Peyer's patch (tissue), 4 donors: ENCODE measurements around the gene SLC5A4.

ENCODE experiments used
- POLR2A ChIP-seq, 2 donors: fragments of 450-650 bp; IDR thresholded peaks; one replicate each; pipeline ENCODE4 v1.5.1; 2017; ENCODE audit warnings: antibody characterized with exemption in 2 of 2, mild to moderate bottlenecking in 2 of 2, moderate library complexity in 2 of 2
- TF ChIP-seq, protein P1 (sequence below), 6 experiments: fragments of 450-650 bp in 4 of 6; fragments of 200-600 bp in 2 of 6; sonication (generic) in 1 of 6; IDR thresholded peaks; one replicate each; pipeline ENCODE4 v1.5.1; 2017 to 2019; ENCODE audit warnings: antibody characterized with exemption in 6 of 6, mild to moderate bottlenecking in 3 of 6, moderate library complexity in 1 of 6

DNA sequence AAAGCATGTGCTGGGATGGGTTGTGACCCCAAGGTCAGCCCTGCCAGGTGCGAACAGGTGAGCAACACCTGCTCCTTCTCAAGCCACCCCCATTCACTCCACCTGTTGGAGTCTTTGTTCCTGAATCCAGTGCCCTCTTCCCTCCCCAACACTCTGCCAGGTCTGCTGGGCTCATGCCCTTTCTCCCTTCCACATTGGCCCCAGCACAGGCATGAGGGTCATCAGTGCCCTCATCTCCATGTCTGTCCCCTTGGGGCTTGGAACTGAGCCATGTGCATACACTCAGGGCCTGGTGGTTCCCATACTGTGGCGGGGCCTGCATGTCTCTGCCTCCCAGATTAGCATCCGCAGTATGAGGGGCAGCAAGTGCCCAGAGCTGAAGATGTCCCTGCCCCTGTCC lies 69.3 kb downstream of the SLC5A4 start:
- TF ChIP-seq, protein P1, sequence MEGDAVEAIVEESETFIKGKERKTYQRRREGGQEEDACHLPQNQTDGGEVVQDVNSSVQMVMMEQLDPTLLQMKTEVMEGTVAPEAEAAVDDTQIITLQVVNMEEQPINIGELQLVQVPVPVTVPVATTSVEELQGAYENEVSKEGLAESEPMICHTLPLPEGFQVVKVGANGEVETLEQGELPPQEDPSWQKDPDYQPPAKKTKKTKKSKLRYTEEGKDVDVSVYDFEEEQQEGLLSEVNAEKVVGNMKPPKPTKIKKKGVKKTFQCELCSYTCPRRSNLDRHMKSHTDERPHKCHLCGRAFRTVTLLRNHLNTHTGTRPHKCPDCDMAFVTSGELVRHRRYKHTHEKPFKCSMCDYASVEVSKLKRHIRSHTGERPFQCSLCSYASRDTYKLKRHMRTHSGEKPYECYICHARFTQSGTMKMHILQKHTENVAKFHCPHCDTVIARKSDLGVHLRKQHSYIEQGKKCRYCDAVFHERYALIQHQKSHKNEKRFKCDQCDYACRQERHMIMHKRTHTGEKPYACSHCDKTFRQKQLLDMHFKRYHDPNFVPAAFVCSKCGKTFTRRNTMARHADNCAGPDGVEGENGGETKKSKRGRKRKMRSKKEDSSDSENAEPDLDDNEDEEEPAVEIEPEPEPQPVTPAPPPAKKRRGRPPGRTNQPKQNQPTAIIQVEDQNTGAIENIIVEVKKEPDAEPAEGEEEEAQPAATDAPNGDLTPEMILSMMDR (IDR thresholded peaks at IDR 0.05), result no peak
- TF ChIP-seq POLR2A (IDR thresholded peaks at IDR 0.05), result no peak
